Stimulated activated CD4-positive, alpha-beta T cell treated with anti-CD3 and anti-CD28 coated beads, TNF-alpha, amount 100 ng/mL, for 4 hours (primary cell): ENCODE results near the gene ZNF385D.

Experiments used
- DNase-seq, 3 experiments: peaks; one replicate each; pipeline ENCODE4 v3.0.0-alpha.2; 2020; ENCODE audit warnings: low read depth in 3 of 3

ZNF385D gene, protein sequence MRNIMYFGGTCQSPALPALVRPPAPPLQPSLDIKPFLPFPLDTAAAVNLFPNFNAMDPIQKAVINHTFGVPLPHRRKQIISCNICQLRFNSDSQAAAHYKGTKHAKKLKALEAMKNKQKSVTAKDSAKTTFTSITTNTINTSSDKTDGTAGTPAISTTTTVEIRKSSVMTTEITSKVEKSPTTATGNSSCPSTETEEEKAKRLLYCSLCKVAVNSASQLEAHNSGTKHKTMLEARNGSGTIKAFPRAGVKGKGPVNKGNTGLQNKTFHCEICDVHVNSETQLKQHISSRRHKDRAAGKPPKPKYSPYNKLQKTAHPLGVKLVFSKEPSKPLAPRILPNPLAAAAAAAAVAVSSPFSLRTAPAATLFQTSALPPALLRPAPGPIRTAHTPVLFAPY

GRCh38 chr3:21750831-21751391 lies at the start of gene ZNF385D:
Gene ZNF385D (minus strand): TSS chr3:21751210. CDS start chr3:21750916, 294 bp downstream.
- no peak for DNase-seq

DNA sequence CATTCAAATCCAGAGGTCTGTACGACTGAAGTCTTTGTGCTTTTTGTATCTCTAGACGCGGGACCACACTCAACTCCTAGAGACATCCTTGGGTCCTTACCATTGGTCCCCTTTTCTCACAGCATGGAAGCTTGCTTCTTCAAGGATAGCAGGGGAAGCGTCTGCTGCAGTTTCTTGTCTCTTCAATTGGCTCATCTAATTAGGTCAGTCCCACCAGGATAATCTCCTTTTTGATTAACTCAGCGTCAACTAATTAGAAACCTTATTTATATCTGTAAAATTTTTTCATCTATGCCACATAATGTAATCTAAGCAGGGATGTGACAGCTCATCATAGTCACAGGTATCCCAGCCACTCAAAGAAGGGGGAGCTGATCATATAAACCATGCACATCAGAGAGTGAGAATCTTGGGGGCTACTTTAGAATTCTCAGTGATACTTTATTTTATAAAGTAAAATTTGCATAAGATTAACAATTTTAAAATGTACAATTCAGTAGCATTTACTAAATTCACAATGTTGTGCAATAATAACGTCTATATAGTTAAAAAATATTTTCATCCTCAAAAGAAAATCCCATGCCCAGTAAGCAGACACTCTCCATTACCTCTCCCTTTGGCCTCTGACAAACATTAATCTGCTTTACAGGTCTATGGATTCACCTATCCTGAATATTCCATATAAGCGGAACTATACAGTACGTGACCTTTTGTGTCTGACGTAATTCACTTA lies 47.5 kb upstream of the ZNF385D start:
- DNase-seq, result no peak

GRCh38 chr3:21795921-21796320 lies 44.9 kb upstream of the ZNF385D start:
- DNase-seq, result no peak

GRCh38 chr3:21795152-21795837 lies 44.3 kb upstream of the ZNF385D start:
- no peak for DNase-seq

- no peak for DNase-seq
These were observed 43.3 kb upstream of the ZNF385D start for GRCh38 chr3:21794291-21794690.

DNA sequence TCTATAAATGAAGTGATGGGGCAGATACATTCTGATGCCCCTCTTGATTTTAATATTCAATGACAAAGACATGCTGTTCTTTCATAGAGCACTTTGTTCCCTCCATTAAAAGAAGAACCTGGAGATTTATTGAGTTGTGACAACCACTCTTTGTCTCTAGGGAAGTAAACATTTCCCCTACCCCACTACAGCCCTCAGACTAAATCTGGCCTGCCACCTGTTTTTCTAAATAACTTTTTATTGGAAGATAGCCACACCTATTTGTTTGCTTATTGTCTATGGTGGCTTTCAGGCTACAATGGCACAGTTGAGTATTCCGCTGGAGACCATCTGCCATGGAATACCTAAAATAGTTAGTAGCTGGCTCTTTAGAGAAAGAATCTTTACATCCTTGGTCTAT lies 41.2 kb upstream of the ZNF385D start:
- no peak for DNase-seq

DNA sequence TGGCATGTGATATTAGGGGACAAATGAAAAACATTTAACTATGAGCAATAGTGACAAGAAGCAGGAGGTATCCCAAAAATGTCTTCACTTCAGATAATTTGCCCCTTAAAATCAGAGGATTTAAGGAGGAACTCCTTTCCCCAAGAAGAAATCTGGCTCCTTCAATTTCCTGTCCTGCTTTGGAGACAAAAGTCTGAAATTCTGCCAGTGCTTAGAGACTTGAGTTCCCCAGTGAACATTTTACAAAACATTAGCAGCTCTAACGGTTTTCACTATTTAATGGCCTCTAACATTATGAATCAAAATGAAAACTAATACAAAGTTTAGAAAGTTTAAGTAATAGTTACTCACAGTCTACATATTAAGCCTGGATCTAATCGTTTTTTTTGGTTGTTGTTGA lies 40.3 kb upstream of the ZNF385D start:
- no peak for DNase-seq

GRCh38 chr3:21790466-21790865 lies 39.5 kb upstream of the ZNF385D start:
- no peak for DNase-seq

GRCh38 chr3:21789730-21790129 lies 38.7 kb upstream of the ZNF385D start:
- DNase-seq, result no peak

DNA sequence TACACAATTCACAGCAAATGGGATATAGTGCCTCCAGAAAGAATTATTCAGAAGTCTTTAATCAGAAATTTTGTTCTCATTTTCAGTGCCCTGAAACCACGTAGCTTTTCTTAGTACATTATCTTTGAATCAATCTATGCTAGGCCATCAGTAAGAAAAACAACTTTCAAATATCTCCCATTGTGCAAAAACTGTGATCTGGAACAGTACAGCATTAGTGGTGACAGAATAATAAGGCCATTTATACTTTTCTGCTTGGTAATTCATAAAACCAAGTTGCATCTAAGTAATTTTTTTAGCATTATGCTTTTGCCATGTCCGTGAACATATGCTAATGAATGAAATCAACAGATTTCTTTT lies 35.4 kb upstream of the ZNF385D start:
- DNase-seq, result no peak

DNA sequence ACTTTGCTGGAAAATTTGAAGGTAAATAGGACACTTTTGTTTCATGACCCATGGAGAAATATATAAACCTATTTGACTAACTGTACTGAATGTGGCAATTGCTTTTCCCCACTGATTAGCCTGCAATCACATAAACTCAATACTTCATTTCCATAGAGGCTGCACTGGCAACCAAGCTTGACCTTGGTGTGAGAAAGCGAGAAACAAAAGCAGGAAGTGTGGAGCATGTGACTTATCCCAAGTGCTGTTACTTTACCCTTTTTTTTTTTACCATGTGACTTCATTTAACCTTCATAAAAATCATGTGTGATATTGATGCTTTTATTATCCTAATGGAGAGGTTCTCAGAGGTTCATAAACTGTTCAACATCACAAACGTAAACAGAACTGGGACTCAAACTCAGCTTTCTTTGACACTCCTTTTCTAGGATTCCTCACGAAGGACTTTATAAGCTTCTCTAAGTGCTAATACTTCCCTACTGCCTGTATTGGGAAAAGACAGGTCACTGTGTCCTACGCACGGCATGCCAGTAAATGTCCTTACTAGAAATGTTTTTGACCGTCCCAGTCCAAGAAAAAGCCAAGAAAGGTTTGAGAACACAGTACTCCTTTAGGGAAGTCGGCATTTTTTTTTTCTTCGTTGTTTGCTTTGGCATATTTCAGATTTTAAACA lies 34.9 kb upstream of the ZNF385D start:
- DNase-seq, result no peak

DNA sequence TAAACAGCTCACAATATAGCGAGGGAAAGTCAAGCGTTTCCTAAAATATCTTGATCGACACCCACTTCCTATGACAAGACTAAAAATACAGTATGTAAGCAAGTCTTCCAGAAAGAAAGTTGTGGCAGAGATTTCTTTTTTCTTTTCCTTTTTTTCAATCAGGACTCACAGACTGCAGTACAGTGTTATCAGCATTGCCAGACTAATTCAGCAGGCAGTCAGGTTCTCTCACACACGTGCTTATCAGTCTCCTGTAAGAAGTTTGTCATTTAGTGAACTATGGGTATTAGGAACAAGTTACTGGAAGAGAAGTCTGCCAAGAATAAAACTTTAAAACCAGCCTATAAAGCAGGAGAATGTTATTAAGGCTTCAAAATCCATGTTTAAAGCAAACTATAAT lies 32.8 kb upstream of the ZNF385D start:
- DNase-seq, result no peak

GRCh38 chr3:21781355-21781754 lies 30.3 kb upstream of the ZNF385D start:
- no peak for DNase-seq

DNA sequence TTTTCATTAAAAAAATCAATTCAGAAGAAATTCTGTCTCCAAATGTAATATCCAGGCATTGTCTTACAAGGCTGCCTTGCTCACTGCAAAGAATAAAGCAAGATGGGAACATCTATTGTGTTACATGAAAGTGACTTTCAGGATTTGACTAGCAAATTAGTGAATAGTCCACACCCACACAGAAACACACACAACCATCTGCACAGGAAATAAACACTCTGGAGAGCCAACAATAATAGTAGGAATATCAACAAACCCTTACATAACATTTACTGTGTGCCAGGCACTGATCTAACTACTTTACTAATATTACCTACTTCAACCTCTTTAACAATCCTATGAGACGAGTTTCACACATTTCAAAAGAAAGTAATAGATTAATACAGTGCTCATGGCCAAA lies 28.9 kb upstream of the ZNF385D start:
- DNase-seq, result no peak

- DNase-seq, result no peak
These were observed 27.7 kb upstream of the ZNF385D start for GRCh38 chr3:21778715-21779114.

DNA sequence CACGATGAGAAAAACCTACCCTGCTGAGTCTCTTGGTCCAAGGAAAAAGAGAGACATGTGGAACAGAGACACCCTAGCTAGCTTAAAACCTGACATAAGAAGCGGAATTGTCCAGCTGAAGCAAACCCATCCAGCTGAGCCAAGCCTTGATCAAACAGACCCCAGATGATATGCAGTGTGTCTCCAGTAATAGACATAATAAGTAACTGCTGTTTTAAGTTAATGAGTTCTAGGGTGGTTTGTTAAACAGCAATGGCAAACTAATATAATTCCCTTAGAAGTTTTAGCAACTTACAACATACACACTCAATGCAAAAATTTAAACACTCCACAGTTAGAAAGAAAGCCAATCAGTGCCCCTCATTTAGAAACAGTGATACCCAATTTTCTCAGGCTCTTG lies 26.8 kb upstream of the ZNF385D start:
- DNase-seq, result no peak

GRCh38 chr3:21766002-21766401 lies 15.0 kb upstream of the ZNF385D start:
- no peak for DNase-seq

DNA sequence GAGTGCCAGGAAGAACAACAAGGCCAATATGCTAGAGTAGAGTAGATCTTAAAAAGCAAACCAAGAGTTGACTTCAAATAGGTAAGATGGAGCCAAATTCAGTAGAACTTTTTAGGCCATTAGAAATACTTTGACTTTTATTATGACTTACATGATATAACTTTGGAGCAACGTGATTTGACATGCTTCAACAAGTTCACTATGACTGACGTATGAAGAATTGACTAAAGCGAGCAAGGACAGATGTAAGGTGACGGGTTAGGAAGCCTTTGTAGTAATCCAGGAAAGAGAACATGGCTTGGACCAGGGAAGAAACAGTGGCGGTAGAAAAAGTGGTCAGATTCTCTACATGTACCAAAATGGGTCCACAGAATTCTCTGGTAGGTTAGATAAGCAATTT lies 4.9 kb upstream of the ZNF385D start:
- no peak for DNase-seq

- DNase-seq, result no peak
These were observed 3.8 kb upstream of the ZNF385D start for GRCh38 chr3:21754839-21755238.

GRCh38 chr3:21752749-21753347 lies 1.8 kb upstream of the ZNF385D start:
- DNase-seq, result no peak

GRCh38 chr3:21751886-21752285 lies 876 bp upstream of the ZNF385D start:
- no peak for DNase-seq
